Mesenchymal stem cell (in vitro differentiated cells and primary cell): ENCODE data around the gene NDST3.
"Not testable (repeated sequence)": the region's sequence is repeated elsewhere in the genome, so short reads cannot be mapped to it uniquely, and the experiment has no call there.

Experiments
- DNase-seq: peaks from one replicate; pipeline ENCODE4 v3.0.0-alpha.2; 2013
- H2AFZ ChIP-seq: one replicate; pipeline ENCODE4 v1.6.1; 2013; ENCODE audit warnings: low read depth, mild to moderate bottlenecking, control low read depth, inconsistent platforms, low read length, moderate library complexity
- H2AK5ac ChIP-seq: 2 replicates; pipeline ENCODE4 v1.6.1; 2013; ENCODE audit warnings: low read length, moderate library complexity, mild to moderate bottlenecking, inconsistent platforms; ENCODE audit not compliant: severe bottlenecking
- H2BK120ac ChIP-seq: one replicate; pipeline ENCODE4 v1.6.1; 2013; ENCODE audit warnings: low read depth, mild to moderate bottlenecking, inconsistent platforms, low read length, moderate library complexity
- H2BK12ac ChIP-seq, 2 experiments: one replicate each; pipeline ENCODE4 v1.6.1; 2013; ENCODE audit warnings: inconsistent platforms in 2 of 2, low read length in 2 of 2, mild to moderate bottlenecking in 2 of 2, moderate library complexity in 2 of 2, control low read depth in 1 of 2
- H2BK15ac ChIP-seq: one replicate; pipeline ENCODE4 v1.6.1; 2013; ENCODE audit warnings: mild to moderate bottlenecking, low read depth, inconsistent platforms; ENCODE audit not compliant: poor library complexity, severe bottlenecking
- H2BK5ac ChIP-seq: 2 replicates; pipeline ENCODE4 v1.6.1; 2013; ENCODE audit warnings: low read depth, mild to moderate bottlenecking, low read length, control low read depth, inconsistent platforms; ENCODE audit not compliant: poor library complexity, severe bottlenecking
- H3K14ac ChIP-seq, 2 experiments: one replicate each; pipeline ENCODE4 v1.6.1; 2013; ENCODE audit warnings: inconsistent platforms in 2 of 2, low read length in 2 of 2, control low read depth in 1 of 2, mild to moderate bottlenecking in 1 of 2, moderate library complexity in 1 of 2
- H3K18ac ChIP-seq, 2 experiments: one replicate each; pipeline ENCODE4 v1.6.1; 2013; ENCODE audit warnings: inconsistent platforms in 2 of 2, low read length in 2 of 2, control low read depth in 1 of 2, low read depth in 1 of 2, mild to moderate bottlenecking in 1 of 2
- H3K23ac ChIP-seq, 2 experiments: one replicate each; pipeline ENCODE4 v1.6.1; 2013; ENCODE audit warnings: inconsistent platforms in 2 of 2, low read length in 2 of 2, mild to moderate bottlenecking in 2 of 2, moderate library complexity in 2 of 2, control low read depth in 1 of 2
- H3K27ac ChIP-seq: 2 replicates; pipeline ENCODE4 v1.5.1; 2013; ENCODE audit warnings: mild to moderate bottlenecking, moderate library complexity, low read length, control low read depth, inconsistent platforms; ENCODE audit not compliant: poor library complexity, severe bottlenecking
- H3K27me3 ChIP-seq, 2 experiments: 2 replicates each; pipeline versions ENCODE4 v1.6.1 to v1.7.0; 2013; ENCODE audit warnings: low read length in 2 of 2, mild to moderate bottlenecking in 2 of 2, moderate library complexity in 2 of 2, control low read depth in 1 of 2, inconsistent platforms in 1 of 2; ENCODE audit not compliant: control insufficient read depth in 1 of 2, insufficient read depth in 1 of 2
- H3K36me3 ChIP-seq, 2 experiments: 2 replicates each; pipeline versions ENCODE4 v1.6.1 to v1.7.0; 2013; ENCODE audit warnings: low read length in 2 of 2, control low read depth in 1 of 2, inconsistent platforms in 1 of 2, low read depth in 1 of 2, mild to moderate bottlenecking in 1 of 2; ENCODE audit not compliant: insufficient read depth in 2 of 2, control insufficient read depth in 1 of 2
- H3K4ac ChIP-seq, 2 experiments: one replicate each; pipeline ENCODE4 v1.6.1; 2013; ENCODE audit warnings: inconsistent platforms in 2 of 2, low read length in 2 of 2, mild to moderate bottlenecking in 2 of 2, moderate library complexity in 2 of 2, control low read depth in 1 of 2, low read depth in 1 of 2
- H3K4me1 ChIP-seq: 2 replicates; pipeline ENCODE4 v1.6.1; 2013; ENCODE audit warnings: low read depth, low read length, control low read depth; ENCODE audit not compliant: control insufficient read depth, insufficient read depth
- H3K4me2 ChIP-seq: 2 replicates; pipeline ENCODE4 v1.6.1; 2013; ENCODE audit warnings: low read length, mild to moderate bottlenecking, inconsistent platforms; ENCODE audit not compliant: poor library complexity, severe bottlenecking
- H3K4me3 ChIP-seq, 2 experiments: 2 replicates each; pipeline versions ENCODE4 v1.5.1 to v1.7.0; 2013; ENCODE audit warnings: low read length in 2 of 2, mild to moderate bottlenecking in 2 of 2, control low read depth in 1 of 2, low read depth in 1 of 2; ENCODE audit not compliant: insufficient read depth in 1 of 2
- H3K79me1 ChIP-seq: replicated peaks from 2 replicates; pipeline ENCODE4 v1.6.1; 2013; ENCODE audit warnings: mild to moderate bottlenecking, control low read depth, low read length, inconsistent platforms; ENCODE audit not compliant: poor library complexity, severe bottlenecking
- H3K9ac ChIP-seq: 2 replicates; pipeline ENCODE4 v1.7.0; 2013; ENCODE audit warnings: mild to moderate bottlenecking, low read length, moderate library complexity
- H3K9me3 ChIP-seq: 2 replicates; pipeline ENCODE4 v1.7.0; 2013; ENCODE audit warnings: mild to moderate bottlenecking, low read length; ENCODE audit not compliant: control insufficient read depth
- H4K8ac ChIP-seq: one replicate; pipeline ENCODE4 v1.6.1; 2013; ENCODE audit warnings: inconsistent platforms, mild to moderate bottlenecking, low read length, moderate library complexity
- H4K91ac ChIP-seq: one replicate; pipeline ENCODE4 v1.6.1; 2013; ENCODE audit warnings: mild to moderate bottlenecking, low read length, inconsistent platforms
- WGBS: methylation state at CpG from one replicate; pipeline ENCODE4 v1.1.7; 2013; ENCODE audit warnings: mixed read lengths; 5-methylcytosine and 5-hydroxymethylcytosine counted together

Gene NDST3

DNA sequence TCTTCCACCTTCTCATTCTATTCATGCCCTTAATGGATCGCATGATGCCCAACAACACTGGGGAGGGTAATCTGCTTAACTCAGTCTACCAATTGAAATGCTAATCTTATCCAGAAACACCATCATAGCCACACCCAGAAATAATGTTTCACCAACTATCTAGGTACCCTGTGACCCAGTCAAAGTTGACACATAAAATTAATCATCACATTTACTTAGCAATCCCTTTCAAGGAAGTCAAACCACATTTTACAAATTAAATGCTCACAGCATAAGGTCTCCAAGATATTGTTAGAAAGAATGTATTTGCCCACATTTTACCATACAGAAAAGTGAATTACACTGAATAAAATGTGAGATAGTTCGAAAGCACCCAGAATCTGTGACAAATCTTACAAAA is 226.0 kb downstream of the NDST3 start:
- H2AK5ac ChIP-seq = no peak overlapping the region
- 90% methylated on average over 1 of the region's 2 CpGs for WGBS
- H3K27me3 ChIP-seq = peaks cover 0 to 2% of the 10 kb centered on the region in 2 experiments
- H3K23ac ChIP-seq = no peak overlapping the region
- H4K8ac ChIP-seq = no peak overlapping the region
- H3K4me2 ChIP-seq = no peak overlapping the region
- H3K9me3 ChIP-seq = no peaks in the 10 kb centered on the region
- no peaks in the 10 kb centered on the region for H3K36me3 ChIP-seq
- H3K18ac ChIP-seq = no peak overlapping the region
- no peak overlapping the region for H2BK5ac ChIP-seq
- no peaks in the 10 kb centered on the region for H3K79me1 ChIP-seq
- no peak overlapping the region for H3K27ac ChIP-seq
- DNase-seq = no peak
- no peak overlapping the region for H4K91ac ChIP-seq
- no peak overlapping the region for H3K9ac ChIP-seq
- H3K4ac ChIP-seq = no peak overlapping the region
- no peak overlapping the region for H2BK15ac ChIP-seq
- no peak overlapping the region for H3K4me3 ChIP-seq
- no peaks in the 10 kb centered on the region for H3K4me1 ChIP-seq
- H3K14ac ChIP-seq = no peak overlapping the region
- H2BK120ac ChIP-seq = no peak overlapping the region
- no peak overlapping the region for H2AFZ ChIP-seq
- H2BK12ac ChIP-seq = no peak overlapping the region

DNA sequence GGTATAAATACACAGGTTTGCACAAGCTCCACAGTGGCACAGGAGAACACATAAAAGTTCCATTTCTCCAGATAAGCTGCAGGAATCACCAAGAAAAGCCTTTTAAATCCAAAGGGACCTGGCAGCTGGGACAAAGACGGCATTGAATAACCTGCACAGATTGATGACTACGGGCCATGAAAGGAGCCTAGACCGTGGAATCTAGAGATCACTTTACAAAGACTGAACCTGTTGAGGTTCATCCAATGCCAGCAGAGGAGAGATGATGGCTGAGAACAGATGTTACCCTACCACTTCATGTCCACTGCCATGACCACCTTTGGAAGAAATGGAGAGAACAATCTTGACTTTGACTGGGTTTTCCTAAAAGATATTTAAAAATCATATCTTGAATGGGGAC is 229.8 kb downstream of the NDST3 start:
- no peak overlapping the region for H2BK15ac ChIP-seq
- H3K4ac ChIP-seq = no peak overlapping the region
- no peak overlapping the region for H2BK120ac ChIP-seq
- H3K79me1 ChIP-seq = no peaks in the 10 kb centered on the region
- no peak overlapping the region for H3K9ac ChIP-seq
- H3K4me3 ChIP-seq = no peak overlapping the region
- H3K27me3 ChIP-seq = peaks cover 0 to 2% of the 10 kb centered on the region in 2 experiments
- H4K91ac ChIP-seq = no peak overlapping the region
- H3K4me1 ChIP-seq = no peaks in the 10 kb centered on the region
- no peak overlapping the region for H3K18ac ChIP-seq
- H2BK12ac ChIP-seq = no peak overlapping the region
- no peak overlapping the region for H3K4me2 ChIP-seq
- H2BK5ac ChIP-seq = no peak overlapping the region
- no peak overlapping the region for H3K14ac ChIP-seq
- WGBS = 94% methylated on average over 3 of the region's 3 CpGs
- H3K27ac ChIP-seq = no peak overlapping the region
- H2AK5ac ChIP-seq = no peak overlapping the region
- no peak overlapping the region for H3K23ac ChIP-seq
- DNase-seq = no peak
- H3K36me3 ChIP-seq = peaks cover 0 to 3% of the 10 kb centered on the region in 2 experiments
- H4K8ac ChIP-seq = no peak overlapping the region
- no peak overlapping the region for H2AFZ ChIP-seq
- H3K9me3 ChIP-seq = no peaks in the 10 kb centered on the region

DNA sequence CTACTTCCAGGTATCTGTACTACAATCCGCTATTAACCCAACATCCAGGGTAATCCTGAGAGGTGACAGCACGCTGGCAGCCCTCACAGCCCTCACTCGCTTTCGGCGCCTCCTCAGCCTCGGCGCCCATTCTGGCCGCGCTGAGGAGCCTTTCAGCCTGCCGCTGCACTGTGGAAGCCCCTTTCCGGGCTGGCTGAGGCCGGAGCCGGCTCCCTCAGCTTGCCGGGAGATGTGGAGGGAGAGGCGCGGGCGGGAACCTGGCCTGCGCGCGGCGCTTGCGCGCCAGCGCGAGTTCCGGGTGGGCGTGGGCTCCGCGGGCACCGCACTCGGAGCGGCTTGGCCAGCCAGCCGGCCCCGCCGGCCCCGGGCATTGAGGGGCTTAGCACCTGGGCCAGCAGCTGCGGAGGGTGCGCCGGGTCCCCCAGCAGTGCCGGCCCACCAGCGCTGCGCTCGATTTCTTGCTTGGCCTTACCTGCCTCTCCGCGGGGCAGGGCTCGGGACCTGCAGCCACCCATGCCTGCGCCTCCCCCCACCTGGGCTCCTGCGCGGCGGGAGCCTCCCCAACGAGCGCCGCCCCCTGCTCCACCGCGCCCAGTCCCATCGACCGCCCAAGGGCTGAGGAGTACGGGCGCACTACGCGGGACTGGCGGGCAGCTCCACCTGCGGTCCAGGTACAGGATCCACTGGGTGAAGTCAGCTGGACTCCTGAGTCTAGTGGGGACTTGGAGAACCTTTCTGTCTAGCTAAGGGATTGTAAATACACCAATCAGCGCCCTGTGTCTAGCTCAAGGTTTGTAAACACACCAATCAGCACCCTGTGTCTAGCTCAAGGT is 231.2 kb downstream of the NDST3 start:
- Histone ChIP-seq H3K23ac (no peak overlapping the region), H3K27me3 (peaks cover 0 to 2% of the 10 kb centered on the region in 2 experiments), H3K4me3 (peak overlapping the region in 1 of 2 experiments; percentile 72), H3K14ac (no peak overlapping the region), H3K36me3 (peaks cover 0 to 3% of the 10 kb centered on the region in 2 experiments), H3K4me2 (no peak overlapping the region), H3K79me1 (no peaks in the 10 kb centered on the region), H3K9ac (peak overlapping the region; percentile 55), H3K4me1 (no peaks in the 10 kb centered on the region), H2AK5ac (no peak overlapping the region), H2BK5ac (no peak overlapping the region), H2BK15ac (no peak overlapping the region), H3K4ac (no peak overlapping the region), H3K18ac (no peak overlapping the region), H3K27ac (no peak overlapping the region), H4K8ac (no peak overlapping the region), H3K9me3 (no peaks in the 10 kb centered on the region), H2BK120ac (no peak overlapping the region), H2BK12ac (no peak overlapping the region), H2AFZ (no peak overlapping the region), H4K91ac (no peak overlapping the region)
- no peak for DNase-seq
- 99% methylated on average over 62 of the region's 64 CpGs for WGBS

DNA sequence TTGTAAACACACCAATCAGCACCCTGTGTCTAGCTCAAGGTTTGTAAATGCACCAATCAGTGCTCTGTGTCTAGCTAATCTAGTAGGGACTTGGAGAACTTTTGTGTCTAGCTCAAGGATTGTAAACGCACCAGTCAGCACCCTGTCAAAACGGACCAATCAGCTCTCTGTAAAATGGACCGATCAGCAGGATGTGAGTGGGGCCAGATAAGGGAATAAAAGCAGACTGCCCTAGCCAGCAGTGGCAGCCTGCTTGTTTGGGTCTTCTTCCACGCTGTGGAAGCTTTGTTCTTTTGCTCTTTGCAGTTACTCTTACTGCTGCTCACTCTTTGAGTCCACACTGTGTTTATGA is 231.8 kb downstream of the NDST3 start:
- WGBS = 93% methylated on average over 4 of the region's 4 CpGs
- H2BK5ac ChIP-seq, H3K14ac ChIP-seq, H3K4ac ChIP-seq, H3K9me3 ChIP-seq, H2BK15ac ChIP-seq, H3K4me3 ChIP-seq, H2AK5ac ChIP-seq, H4K91ac ChIP-seq, H3K4me1 ChIP-seq, DNase-seq, H3K23ac ChIP-seq, H2AFZ ChIP-seq, H4K8ac ChIP-seq, H3K36me3 ChIP-seq, H3K79me1 ChIP-seq, H2BK120ac ChIP-seq, H3K27me3 ChIP-seq, H2BK12ac ChIP-seq, H3K18ac ChIP-seq, H3K27ac ChIP-seq, H3K9ac ChIP-seq, H3K4me2 ChIP-seq: not testable (repeated sequence)
